D721Med (cell line): ENCODE data around the gene TIMM29.
A peak's percentile ranks its signal among the peaks of the same experiment; 100 is the strongest.

Source experiments
- DNase-seq: peaks from one replicate; pipeline ENCODE4 v3.0.0; 2011; ENCODE audit warnings: low spot score; ENCODE audit not compliant: insufficient read length
- FAIRE-seq: peaks from 2 replicates; lab custom pipeline; 2011; peaks lifted over from hg19 to GRCh38; lab: Jason Lieb, UNC
- CTCF ChIP-seq: IDR thresholded peaks from 2 replicates; pipeline ENCODE4 v1.5.1; 2012; ENCODE audit warnings: mild to moderate bottlenecking, control low read depth; ENCODE audit not compliant: insufficient read depth; ENCODE audit errors: missing control alignments

Gene TIMM29

GRCh38 chr19:10888421-10888866, 40.2 kb upstream of the TIMM29 start:
- DNase-seq (peak; percentile 83), FAIRE-seq (no peak)

GRCh38 chr19:10889880-10890279, 38.7 kb upstream of the TIMM29 start:
- FAIRE-seq, result no peak
- no peak for DNase-seq
- TF ChIP-seq CTCF, result no peak

More at GRCh38 chr19:10888421-10888866, 40.2 kb upstream of the TIMM29 start:
- TF ChIP-seq CTCF, result no peak

GRCh38 chr19:10891405-10892086, 37.1 kb upstream of the TIMM29 start:
- FAIRE-seq (no peak), DNase-seq (no peak)
- TF ChIP-seq CTCF, result no peak

GRCh38 chr19:10892256-10892655, 36.4 kb upstream of the TIMM29 start:
- DNase-seq (no peak), FAIRE-seq (no peak)
- no peak for TF ChIP-seq CTCF

GRCh38 chr19:10894911-10895213, 33.7 kb upstream of the TIMM29 start:
- no peak for FAIRE-seq
- DNase-seq, result no peak
- no peak for TF ChIP-seq CTCF

- DNase-seq (no peak), FAIRE-seq (no peak)
- TF ChIP-seq CTCF, result no peak
These were observed 33.2 kb upstream of the TIMM29 start for GRCh38 chr19:10895363-10895762.

- no peak for DNase-seq
- FAIRE-seq, result no peak
- no peak for TF ChIP-seq CTCF
These were observed 32.7 kb upstream of the TIMM29 start for GRCh38 chr19:10895920-10896319.
